Lower leg skin (tissue), 4 donors: ENCODE results near the gene EPS8L2. TPM values are rescaled to one million over a fixed set of nuclear protein-coding genes. Genes with fewer than 3 reads are reported as not detected.

Experiments used
- DNase-seq, 2 donors: peaks; one replicate each; pipeline ENCODE4 v3.0.0-alpha.2; 2019; ENCODE audit warnings: low spot score in 2 of 2
- H3K4me3 ChIP-seq: fragments of 200-600 bp; sonication (generic); 2 replicates; pipeline ENCODE4 v1.5.1; 2017; ENCODE audit warnings: mild to moderate bottlenecking, low read depth; ENCODE audit not compliant: poor library complexity, severe bottlenecking
- CTCF ChIP-seq, 3 donors: fragments of 450-650 bp; IDR thresholded peaks; one replicate each; pipeline ENCODE4 v1.5.1; 2016; ENCODE audit warnings: antibody characterized with exemption in 3 of 3, mild to moderate bottlenecking in 3 of 3, moderate library complexity in 2 of 3
- POLR2A ChIP-seq, 2 donors: fragments of 450-650 bp; IDR thresholded peaks; one replicate each; pipeline ENCODE4 v1.6.1; 2016 to 2017; ENCODE audit warnings: antibody characterized with exemption in 2 of 2, mild to moderate bottlenecking in 1 of 2, moderate library complexity in 1 of 2
- WGBS, 2 donors: methylation state at CpG; one replicate each; pipeline ENCODE4 v1.1.5; 2018; 5-methylcytosine and 5-hydroxymethylcytosine counted together
- intact Hi-C: fragments of 100-400 bp; cut with DNase I; formaldehyde crosslinking; loops from one replicate; pipeline ENCODE4 v1.15.0; 2023; ENCODE audit warnings: low total_unique reads
- total RNA-seq, 4 donors: library from RNA; depleted of rRNA; stranded (reverse); fragments of >200 nt; gene quantifications; one replicate each; pipeline ENCODE4 v1.1.0, GENCODE V29; 2016

Gene EPS8L2
- total RNA-seq, 4 donors from 2014 or later = 143 to 242 (median 164) TPM

- H3K4me3 ChIP-seq = no peak overlapping the region
- DNase-seq = no peak
- TF ChIP-seq POLR2A (IDR thresholded peaks at IDR 0.05) = no peak
- no peak for TF ChIP-seq CTCF (IDR thresholded peaks at IDR 0.05)
- WGBS, 2 donors = 86 to 88% methylated on average over 8 of the region's 8 CpGs
- intact Hi-C loops = no loop called here
Observed at GRCh38 chr11:761526-762108, 55.6 kb downstream of the EPS8L2 start.

DNA sequence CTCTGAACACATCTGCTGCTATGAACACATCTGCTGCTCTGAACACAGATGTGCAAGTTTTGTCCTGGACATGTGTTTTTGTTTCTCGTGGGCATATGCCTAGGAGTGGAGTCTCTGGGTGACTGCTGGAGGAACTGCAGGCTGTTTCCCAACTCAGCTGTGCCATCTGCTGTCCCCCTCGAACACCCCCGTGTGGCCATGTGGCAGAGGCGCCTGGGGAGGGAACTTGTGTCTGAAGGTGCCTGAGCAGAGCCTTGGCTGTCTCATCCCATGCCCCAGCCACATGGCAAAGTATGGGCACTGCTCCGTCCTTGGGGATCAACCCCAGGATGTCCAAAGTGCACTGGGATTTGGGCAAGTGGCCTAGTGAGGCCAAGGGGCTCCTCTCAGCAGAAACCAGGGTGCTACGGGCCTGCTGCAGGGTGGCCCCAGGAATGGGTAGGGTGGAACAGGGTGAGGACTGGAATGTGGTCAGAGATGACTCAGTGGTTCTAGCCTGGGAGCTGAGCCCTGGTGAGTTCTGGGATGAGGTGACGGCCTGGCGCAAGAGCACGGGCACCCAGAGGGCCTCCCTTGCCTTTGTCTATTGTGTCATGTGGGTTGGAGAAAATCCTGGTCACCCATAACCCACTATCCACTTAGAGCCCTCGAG lies 56.5 kb downstream of the EPS8L2 start:
- DNase-seq = peak in 1 of 2 donors; percentile 87
- WGBS, 2 donors = 22 to 29% methylated on average over 9 to 10 of the region's 10 CpGs
- TF ChIP-seq POLR2A (IDR thresholded peaks at IDR 0.05) = no peak
- TF ChIP-seq CTCF (IDR thresholded peaks at IDR 0.05) = no peak
- no peak overlapping the region for H3K4me3 ChIP-seq
- intact Hi-C loops = no loop called here

DNA sequence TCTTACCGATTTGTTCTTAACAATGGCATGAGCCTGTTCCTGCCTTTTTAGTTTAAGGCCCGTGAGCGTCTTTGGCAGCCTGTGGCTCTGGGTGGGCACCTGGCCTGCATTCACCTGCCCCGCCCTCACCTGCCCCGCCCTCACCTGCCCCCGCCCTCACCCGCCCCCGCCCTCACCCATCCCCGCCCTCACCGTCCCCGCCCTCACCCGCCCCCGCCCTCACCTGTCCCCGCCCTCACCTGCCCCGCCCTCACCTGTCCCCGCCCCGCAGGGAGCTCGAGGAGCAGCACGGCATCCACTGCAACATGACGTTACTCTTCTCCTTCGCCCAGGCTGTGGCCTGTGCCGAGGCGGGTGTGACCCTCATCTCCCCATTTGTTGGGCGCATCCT lies 57.0 kb downstream of the EPS8L2 start:
- peak in 1 of 2 donors; percentile 78 for DNase-seq
- no peak overlapping the region for H3K4me3 ChIP-seq
- intact Hi-C loops = no loop called here
- TF ChIP-seq CTCF (IDR thresholded peaks at IDR 0.05) = no peak
- no peak for TF ChIP-seq POLR2A (IDR thresholded peaks at IDR 0.05)
- WGBS, 2 donors = 29 to 47% methylated on average over 16 to 24 of the region's 24 CpGs

DNA sequence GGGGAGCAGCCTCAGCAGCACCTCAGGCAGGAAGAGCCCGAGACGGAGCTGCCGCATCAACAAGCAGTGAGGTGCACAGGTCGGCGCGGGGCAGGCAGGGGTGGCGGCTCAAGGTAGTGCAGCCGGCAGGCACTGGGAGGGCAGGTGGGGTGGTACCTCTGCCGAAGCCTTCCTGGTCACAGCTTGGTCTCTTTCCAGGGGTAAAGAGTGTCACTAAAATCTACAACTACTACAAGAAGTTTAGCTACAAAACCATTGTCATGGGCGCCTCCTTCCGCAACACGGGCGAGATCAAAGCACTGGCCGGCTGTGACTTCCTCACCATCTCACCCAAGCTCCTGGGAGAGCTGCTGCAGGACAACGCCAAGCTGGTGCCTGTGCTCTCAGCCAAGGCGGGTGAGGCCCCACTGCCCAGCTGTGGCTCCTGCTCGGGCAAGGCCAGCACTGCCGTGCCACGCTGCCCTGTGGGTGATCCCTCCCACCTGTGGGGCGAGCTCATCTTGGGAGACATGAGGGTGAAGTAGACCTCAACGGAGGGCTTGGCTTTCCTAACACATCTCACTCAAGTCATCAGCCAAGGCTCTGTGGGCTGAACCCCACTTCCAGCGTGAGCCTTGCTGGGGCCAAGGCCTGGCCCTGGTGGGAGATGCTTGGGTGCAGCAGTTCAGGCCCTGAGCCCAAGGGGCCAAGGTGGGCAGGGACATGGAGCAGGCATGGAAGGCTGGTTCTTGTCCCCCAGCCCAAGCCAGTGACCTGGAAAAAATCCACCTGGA lies 57.7 kb downstream of the EPS8L2 start:
- TF ChIP-seq POLR2A (IDR thresholded peaks at IDR 0.05) (no peak), CTCF (IDR thresholded peaks at IDR 0.05) (no peak)
- H3K4me3 ChIP-seq = no peak overlapping the region
- 69 to 77% methylated on average over 16 to 22 of the region's 22 CpGs for WGBS, 2 donors
- intact Hi-C loops = no loop called here
- peak in 1 of 2 donors; percentile 80 for DNase-seq

- no peak overlapping the region for H3K4me3 ChIP-seq
- peak in 1 of 2 donors; percentile 82 for DNase-seq
- no peak for TF ChIP-seq POLR2A (IDR thresholded peaks at IDR 0.05)
- no peak for TF ChIP-seq CTCF (IDR thresholded peaks at IDR 0.05)
- 82 to 85% methylated on average over 17 to 18 of the region's 18 CpGs for WGBS, 2 donors
- intact Hi-C loops = no loop called here
Observed at GRCh38 chr11:764322-765024, 58.4 kb downstream of the EPS8L2 start.
